NCI-H82 (cell line): ENCODE results near the gene RNF144A.

Experiments
- DNase-seq: peaks from one replicate; lab custom pipeline; 2025; lab: John Stamatoyannopoulos, UW

Gene RNF144A

DNA sequence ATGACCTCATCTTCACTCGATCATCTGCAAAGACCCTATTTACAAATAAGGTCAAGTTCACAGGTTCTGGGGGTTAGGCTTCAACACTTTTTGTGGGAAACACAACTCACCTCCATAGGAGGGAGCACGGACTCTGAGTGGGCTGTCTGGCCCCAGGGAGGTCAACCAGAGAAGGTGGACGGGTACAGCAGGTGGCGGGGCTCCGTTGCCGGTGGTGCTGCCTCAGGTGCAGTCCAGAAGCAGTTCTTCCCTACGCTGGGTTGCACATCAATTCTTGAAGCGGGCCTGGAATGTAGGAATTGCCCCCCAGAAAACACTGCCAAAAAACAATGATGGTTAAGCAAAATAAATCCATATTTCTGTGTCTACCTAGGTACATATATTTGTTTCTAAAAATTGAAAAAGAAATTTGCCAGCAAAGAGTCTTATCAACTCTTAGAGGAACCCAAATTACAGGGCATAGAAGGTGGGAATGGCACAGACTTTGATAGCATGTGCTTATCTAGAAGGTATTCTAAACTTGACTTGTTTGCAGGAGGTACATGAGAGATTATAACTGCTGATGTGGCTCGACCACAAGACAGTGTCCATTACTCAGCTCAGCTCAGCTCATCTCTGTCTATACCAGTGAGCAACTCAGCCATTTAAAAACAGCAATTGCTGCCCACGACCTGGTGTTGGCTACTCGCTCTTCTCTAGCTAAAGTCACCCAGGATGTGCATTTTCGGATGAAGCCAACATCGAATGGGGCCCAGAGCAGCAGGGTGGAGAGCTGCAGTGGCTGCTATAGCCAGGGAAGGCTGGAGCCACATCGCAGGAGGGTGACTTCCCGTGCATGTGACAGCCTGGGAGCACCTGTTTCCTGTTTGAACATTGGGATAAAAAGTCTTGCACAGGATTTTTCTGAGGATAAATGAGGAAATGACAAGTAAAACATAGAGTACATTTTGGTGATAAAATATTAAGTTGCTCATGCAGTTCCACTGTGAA is 128.7 kb downstream of the RNF144A start:
- no peak for DNase-seq

DNA sequence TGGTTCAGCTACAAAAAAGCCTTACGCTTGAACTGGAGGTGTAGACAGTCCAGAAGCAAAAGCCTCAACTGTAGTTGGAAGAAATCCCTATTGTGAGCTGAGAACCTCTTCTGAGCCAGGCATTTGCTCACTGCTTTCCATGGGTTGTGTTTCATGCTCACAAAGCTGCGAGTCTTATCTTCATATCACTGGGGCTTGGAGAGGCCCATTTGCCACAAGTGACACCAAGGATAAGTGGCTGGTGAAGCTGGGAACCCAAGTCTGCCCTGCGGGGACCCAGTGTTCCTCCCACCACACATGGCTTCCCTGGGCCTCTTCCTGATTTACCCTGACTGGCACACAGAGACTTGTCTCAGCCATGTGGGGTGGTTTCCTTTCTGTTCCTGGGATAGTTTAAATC is 130.4 kb downstream of the RNF144A start:
- DNase-seq: no peak

DNA sequence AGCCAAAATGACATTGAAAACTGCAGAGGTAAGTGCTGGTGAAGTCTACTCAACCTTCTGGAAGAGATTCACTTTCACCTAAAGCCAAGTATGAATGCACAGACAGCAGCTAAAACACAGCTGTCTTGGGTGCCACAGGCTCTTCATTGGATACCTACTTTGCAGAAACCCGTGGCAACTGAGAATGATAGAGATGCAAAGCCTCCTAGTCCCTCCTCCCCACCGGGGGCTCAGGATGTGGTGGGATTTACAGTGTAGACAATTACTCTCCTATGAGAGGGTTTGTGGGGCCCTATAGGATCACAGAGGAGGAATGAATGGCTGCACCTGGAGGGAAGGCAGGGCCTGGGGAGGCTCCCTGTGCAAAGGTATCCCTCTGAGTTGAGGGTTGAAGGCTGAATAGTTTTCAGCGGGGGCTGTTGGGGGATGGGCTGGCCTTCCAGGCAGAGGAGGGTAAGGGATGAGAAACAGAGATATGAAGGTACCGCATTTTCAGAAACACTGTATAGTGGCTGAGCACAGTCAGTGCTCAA is 131.6 kb downstream of the RNF144A start:
- DNase-seq: no peak

DNA sequence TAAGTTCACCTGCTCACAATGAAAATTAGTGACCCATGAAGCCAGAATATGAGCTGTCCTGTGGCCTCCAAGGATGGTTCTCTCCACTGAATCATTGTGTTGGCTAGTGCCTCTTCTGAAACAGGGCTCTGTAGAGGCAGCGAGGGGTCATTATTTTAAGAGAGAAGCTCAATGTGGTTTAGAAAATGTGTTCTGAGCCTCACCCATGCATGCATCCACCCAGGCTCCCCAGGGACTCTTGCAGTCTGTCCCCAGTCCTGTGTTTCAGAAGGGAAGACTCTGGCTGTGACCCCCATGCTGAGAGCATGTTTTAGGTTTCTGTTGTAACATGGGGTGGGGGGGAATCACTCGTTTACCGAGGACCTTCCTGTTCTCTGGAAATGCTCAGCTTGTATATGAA is 135.2 kb downstream of the RNF144A start:
- no peak for DNase-seq

DNA sequence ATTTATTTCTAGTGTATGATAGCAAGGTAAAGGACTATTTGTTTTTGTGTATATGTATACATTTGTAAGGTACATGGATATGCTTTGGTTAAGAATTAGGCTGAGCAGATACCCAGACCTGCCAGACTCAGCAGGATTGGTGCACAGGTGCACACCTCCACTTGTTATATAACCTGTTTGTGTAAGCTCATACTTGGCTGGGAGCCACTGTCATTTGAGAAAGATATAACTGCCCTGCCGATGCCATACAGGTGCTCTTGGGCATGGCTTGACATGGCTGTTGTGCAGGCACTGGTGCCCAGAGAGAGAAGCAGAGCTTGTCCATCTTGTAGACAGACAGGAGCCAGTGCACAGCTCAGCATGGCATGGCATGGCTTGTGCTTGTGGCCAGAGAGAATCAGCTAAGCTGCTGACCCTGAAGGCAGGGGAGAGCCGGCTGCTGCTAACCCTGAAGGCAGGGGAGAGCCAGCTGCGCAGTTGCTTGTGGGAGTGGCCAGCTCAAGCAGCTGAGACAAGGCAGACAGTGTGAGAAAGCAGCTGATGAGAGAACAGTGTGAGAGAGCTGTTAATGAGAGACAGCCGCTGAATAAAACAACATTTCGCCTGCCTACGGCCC is 136.5 kb downstream of the RNF144A start:
- DNase-seq: peak; percentile 55

DNA sequence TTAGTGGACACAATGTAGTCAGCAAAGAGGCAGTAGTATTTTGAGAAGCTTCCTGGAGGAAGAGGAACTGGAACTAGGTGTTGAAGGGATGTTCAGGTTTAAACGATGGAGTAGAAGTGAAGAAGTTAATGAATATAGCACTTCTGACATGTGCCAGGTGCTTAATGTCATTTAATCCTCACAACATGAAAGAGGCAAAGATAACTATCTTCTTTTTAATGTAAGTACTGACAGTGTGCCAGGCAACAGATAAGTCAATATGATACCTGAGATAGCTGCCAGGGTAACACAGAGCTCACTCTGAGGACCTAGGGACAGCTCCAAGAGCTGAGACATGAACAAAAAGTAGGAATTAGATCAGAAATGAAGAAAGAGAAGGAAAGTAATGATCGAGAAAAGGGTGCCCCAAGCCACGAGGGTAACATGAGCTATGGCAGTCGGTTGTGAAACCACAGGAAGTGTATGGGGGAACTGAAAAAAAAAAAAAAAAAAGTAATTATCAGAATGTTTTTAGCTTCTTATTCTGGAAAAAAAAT is 140.7 kb downstream of the RNF144A start:
- no peak for DNase-seq

DNA sequence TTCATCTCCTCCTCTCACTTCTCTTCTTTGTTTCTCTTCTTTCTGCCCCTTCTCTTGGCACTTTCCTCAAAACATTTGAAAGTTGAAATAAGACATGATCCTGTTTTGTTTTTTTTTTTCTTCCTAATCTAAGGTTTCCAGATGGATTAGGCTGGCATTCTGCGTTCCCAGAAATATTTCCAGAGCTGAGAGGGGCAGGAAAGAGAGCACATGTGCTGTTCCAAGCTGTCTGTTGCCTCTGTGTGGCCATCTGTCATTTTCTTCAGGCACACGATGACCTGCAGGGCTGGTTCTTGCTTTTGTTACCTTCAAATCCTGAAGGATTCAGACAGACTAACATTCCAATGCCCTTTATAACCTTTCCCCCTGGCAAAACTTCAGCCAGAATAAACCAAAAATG is 142.9 kb downstream of the RNF144A start:
- DNase-seq: peak; percentile 30

DNA sequence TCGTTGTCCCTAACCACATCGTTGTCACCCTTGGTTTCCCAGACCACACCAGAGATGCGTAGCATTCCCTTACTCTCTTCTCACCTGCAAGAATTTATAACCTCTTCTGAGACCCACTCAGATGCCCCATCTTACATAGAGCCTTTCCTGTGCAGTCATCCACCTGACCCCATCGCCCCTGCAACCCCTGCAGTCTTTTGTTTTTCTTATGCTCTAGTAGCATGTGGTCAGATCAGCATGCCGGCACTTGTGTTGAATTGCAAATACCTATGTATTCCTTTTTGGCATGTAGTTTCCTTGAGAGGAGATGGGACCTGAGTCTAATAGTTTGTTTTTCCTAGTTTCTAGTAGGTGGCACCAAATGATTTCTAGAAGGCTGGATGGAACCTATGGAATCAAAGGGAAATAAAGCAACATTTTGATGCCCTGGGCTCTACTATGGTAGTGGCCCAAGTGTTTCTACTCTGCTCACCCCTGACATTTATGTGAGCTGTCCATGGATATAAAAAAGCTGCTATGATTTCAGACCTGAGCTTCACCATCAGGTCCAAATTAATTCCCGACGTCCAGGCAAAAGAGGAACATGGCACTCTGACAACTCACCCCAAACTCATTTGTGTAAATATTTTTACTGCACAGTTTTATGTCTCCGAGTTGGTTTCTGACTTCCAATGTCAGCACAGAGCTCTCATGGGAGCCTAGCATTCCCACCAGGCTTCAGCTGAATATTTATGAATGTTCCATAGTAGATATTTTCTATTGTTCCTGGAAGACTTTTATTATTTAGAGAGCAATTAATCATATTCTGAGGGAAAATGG is 143.6 kb downstream of the RNF144A start:
- DNase-seq: no peak

DNA sequence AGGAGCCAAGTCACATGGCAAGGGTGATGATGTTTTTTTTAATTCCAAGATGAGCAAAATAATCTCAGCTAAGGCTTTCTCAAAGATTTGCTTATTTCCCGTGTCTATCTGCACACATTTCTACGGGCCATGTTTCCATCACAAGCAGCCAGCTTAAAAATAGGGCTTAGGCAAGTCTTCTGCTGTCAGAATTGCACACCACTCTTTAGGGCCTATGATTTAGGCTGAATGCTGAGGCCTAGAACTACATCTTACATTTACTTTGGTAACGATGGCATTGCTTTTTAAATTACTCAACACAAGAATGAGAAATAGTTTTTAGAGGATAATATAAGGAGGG is 144.2 kb downstream of the RNF144A start:
- no peak for DNase-seq

DNA sequence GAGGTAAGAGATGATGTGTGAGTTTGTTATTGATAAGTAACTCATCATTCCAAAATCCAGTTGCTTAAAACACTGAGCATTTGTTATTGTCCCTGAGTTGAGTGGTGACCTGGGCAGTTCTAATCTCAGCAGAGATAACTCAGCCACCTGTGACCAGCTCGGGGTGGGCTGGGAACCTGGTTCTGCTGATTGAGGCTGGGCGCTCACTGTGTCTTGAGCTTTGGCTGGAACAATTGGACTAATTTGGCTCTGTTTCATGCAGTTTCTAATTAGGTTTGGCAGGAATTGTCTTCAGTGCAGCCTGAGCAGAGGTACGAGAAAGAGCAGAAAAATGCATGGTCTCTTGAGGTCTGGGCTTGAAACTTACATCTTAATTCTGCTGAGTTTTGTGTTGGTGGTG is 144.7 kb downstream of the RNF144A start:
- DNase-seq: no peak

DNA sequence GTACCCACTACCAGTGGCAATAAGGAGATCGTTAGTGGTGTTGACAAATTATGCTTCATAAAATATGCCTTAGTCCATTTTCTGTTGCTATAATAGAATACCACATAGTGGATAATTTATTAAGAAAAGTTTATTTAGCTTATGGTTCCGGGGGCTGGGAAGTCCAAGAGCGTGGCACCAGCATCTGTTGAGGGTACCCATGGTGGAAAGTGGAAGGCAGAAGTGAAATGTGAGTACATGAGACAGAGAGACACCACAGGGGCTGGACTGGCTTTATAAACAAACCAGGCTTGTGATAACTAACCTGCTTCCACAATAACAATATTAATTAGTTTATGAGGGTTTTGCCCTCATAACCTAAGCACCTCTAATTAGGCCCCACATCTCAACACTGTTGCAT is 146.6 kb downstream of the RNF144A start:
- DNase-seq: no peak

DNA sequence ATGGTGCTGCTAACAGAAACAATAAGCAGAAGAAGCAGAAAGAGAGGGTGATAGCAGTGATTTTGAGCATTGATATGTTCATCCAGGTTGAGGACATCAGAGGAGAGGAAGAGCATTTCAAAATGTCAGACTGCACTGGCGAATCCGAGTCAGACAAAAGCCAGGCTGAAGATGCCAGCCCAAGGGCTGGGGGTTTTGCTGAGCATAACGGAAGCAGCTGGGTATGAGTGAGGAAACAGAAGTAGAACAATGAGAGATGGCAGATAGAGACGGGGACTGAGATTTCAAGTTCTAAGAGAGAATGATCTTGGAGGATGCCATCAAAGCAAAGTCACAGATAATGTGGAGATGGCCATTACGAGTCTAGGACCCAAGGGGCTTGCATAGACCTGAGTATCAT is 151.2 kb downstream of the RNF144A start:
- DNase-seq: no peak

DNA sequence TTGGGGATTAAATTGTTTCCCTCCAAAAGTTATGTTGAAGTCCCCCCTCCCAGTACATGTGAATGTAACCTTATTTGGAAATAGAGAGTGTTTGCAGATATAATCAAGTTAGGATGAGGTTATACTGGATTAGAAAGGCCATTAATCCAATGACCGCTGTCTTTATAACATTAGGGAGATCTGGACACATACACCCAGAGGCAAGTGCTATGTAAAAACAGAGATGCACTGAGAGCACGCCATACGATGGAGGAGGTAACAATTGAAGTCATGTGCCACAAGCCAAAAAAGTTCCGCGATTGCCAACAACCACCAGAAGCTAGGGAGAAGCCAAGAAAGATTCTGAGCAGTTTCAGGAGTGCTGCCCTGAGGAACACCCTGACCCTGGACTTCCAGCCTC is 153.3 kb downstream of the RNF144A start:
- peak; percentile 88 for DNase-seq

DNA sequence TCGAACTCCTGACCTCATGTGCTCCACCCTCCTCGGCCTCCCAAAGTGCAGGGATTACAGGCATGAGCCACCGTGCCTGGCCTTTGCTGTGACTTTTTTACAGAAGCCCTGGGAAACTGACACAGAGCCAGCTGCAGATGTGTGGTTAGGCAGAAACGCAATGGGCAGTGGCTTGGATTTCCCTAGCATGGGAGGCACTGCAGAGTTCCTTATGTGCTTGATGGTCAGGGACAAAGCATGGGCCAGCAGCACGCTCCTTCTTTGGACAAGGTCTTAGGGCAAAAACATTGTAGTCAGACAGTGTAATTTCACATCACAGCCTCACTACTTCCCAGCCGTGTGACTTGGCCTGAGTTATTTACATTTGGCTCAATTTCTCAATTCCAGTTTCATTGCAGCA is 153.9 kb downstream of the RNF144A start:
- no peak for DNase-seq

DNA sequence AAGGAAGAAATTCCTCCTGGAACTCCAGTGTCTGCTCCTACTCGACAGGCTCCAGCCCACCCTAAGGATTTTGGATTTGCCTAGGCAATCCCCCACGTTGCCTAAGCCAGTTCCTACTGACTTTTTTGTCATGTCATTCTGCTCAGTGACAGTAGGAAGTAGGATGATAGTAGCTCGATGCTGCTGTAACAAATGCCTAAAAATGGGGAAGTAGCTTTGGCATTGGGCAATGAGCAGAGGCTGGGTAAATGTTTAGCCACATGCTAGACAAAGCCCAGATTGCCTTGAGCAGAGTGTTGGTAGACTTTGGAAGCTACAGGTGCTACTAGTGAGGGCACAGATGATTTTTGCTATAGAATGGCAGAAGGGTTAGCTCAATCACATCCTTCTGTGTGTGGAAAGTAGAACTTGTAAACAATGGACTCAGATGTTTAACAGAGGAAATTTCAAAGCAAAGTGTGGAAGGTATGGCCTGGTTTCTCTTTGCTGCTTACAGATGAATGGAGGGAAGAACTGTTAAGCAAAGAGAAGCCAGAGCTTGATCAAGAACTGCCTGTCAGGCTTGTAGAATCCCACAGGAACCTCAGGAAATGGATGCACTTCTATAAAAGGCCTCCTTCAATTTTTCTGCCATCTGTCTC is 154.8 kb downstream of the RNF144A start:
- DNase-seq: no peak

DNA sequence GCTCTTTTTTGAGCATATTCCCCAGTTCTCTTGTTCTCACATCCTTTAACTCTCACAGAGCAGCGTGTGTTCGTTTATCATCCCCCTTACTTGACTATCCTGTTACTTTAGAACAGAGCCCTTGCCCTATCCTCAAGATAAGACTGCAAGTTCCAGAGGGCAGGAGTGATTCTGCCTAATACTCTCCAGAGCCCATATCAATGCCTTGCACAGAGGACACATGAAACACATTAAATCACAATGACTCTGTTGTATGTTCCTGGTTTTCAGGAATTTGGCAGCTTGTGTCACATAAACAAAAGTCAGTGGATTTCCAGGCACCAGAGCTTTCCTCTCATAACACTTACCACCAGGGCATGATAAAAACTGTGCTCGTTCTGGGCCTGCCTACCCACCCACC is 156.7 kb downstream of the RNF144A start:
- no peak for DNase-seq

DNA sequence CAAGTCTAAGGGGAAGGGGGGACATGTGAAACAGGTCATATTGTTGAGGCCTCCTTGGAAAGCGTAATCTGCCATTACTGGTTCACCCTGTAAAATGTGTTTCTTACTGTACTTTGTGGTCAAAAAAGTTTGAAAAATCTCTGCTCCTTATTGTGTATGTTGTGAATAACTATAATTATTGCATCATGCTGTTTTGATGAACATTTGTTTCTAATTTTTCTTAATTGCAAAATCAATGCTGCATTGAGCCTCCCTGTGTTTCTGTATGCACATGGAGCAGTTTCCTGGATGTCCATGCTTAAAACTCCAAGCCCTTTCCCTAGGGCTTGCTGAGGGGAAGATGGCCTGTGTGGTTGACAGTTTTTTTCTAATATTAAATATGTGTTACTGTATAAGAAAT is 158.6 kb downstream of the RNF144A start:
- no peak for DNase-seq

DNA sequence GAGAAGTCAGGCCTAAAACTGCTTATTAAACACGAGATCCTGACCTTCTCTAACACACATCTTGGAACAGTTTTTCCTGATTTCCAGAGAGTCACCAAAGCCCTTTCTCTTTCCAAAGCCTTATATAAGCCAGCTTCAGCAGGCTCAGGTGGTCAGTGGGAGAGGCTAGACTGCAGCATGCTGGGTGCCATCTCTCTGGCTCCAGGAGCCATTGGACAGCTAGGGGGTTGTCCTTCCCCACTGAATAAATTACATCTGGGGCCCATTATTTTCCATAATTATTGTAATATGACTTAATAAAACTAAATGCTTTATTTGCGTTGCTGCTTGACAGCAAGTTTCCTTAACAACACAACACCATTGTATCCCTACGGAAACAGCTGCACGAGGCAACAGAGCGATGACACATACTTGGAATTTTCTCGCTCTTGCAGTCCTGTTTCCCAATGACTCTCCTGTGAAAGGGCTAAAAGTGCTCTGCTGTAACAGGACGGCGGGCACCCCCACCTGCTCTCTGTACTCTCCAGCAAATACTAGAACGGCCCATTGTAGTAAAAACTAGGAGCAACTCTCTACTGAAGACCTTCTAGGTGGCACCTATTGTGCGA is 160.6 kb downstream of the RNF144A start:
- DNase-seq: no peak

DNA sequence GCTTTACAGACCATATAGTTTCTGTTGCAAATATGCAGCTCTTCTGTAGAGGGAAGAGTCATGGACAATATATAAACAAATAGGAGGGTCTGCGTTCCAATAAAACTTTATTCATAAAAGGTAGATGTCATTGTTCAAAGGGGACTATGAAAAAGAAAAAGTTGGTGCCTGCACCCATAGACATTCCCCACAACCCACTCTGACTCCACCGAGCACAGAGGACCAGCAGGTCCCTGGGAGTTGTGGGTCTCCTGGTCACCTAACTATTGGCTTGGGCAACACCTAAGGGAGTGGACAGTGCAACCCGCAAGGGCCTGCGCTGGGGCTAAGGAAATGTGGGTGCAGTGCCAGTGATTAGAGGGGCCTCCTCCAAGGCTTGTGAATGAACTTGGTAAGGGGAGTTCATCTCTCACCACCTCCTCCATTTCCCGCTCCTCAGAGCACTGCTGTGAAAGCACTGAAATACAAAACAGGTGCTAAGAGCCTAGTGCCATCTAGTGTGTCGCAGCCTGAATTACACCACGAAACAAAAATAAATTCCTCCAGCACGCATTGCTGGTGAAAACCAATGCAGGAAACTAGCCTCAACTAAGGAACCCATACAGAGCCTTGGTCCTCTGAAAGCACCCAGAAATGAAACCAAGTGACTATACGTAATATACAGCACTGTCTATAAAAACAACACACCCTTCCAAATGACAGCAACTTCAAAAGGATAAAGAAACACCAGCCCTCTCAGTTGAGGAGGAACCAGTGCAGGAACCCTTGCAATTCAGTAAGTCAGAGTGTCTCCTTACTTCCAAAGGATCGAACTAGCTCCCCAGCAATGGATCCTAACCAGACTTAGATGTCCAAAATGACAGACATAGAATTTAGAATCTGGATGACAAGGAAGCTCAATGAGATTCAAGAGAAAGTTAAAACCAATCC is 166.6 kb downstream of the RNF144A start:
- peak; percentile 65 for DNase-seq

DNA sequence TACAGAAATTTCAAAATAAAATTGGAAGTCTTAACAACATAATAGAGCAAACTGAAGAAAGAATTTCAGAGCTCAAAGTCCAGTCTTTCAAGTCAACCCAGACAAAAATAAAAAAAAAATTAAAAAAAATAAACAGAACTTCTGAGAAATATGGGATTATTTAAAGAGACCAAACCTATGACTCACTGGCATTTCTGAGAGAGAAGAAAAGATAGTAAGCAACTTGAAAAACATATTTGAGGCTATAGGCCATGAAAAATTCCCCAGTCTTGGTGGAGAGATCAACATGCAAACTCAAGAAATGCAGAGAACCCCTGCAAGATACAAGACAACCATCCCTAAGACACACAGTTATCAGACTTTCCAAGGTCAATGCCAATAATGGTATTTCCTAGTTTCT is 167.4 kb downstream of the RNF144A start:
- no peak for DNase-seq
